ENCODE results near the gene RNF34.

RNF34 gene

DNA sequence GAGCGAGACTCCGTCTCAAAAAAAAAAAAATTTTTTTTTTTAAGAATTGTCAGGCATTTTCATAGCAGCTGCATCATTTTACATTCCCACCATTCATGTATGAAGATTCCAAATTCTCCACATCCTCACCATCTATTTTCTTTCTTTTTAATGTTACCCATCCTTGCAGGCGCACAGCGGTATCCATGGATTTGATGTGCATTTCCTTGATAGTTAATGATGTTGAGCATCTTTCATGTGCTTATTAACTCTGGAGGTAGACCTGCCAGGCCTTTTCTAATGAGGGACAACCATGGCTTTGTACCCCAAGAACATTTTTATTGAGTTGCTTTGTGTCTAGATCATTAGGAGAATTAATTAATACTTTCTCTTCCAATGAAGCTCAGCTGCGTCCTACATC is 1.6 kb upstream of the RNF34 start:
- no peak for TF ChIP-seq SIN3A (IDR thresholded peaks at IDR 0.05; ENCODE audit: borderline replicate concordance, insufficient read depth, low read length)
- TF ChIP-seq, protein P1, sequence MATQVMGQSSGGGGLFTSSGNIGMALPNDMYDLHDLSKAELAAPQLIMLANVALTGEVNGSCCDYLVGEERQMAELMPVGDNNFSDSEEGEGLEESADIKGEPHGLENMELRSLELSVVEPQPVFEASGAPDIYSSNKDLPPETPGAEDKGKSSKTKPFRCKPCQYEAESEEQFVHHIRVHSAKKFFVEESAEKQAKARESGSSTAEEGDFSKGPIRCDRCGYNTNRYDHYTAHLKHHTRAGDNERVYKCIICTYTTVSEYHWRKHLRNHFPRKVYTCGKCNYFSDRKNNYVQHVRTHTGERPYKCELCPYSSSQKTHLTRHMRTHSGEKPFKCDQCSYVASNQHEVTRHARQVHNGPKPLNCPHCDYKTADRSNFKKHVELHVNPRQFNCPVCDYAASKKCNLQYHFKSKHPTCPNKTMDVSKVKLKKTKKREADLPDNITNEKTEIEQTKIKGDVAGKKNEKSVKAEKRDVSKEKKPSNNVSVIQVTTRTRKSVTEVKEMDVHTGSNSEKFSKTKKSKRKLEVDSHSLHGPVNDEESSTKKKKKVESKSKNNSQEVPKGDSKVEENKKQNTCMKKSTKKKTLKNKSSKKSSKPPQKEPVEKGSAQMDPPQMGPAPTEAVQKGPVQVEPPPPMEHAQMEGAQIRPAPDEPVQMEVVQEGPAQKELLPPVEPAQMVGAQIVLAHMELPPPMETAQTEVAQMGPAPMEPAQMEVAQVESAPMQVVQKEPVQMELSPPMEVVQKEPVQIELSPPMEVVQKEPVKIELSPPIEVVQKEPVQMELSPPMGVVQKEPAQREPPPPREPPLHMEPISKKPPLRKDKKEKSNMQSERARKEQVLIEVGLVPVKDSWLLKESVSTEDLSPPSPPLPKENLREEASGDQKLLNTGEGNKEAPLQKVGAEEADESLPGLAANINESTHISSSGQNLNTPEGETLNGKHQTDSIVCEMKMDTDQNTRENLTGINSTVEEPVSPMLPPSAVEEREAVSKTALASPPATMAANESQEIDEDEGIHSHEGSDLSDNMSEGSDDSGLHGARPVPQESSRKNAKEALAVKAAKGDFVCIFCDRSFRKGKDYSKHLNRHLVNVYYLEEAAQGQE (IDR thresholded peaks at IDR 0.05; ENCODE audit: insufficient read depth in 1 of 2, low read depth in 2 of 2, low read length in 2 of 2), result no peak
- TF ChIP-seq POLR2AphosphoS5 (IDR thresholded peaks at IDR 0.05; ENCODE audit: low read depth, low read length), result no peak
- no peak for TF ChIP-seq TAF1 (IDR thresholded peaks at IDR 0.05; ENCODE audit: borderline replicate concordance, insufficient read depth, low read length)
- no peak for TF ChIP-seq FOXP2 (optimal IDR thresholded peaks at IDR 0.05; ENCODE audit: borderline replicate concordance, extremely low read depth, extremely low read length, insufficient read depth)

DNA sequence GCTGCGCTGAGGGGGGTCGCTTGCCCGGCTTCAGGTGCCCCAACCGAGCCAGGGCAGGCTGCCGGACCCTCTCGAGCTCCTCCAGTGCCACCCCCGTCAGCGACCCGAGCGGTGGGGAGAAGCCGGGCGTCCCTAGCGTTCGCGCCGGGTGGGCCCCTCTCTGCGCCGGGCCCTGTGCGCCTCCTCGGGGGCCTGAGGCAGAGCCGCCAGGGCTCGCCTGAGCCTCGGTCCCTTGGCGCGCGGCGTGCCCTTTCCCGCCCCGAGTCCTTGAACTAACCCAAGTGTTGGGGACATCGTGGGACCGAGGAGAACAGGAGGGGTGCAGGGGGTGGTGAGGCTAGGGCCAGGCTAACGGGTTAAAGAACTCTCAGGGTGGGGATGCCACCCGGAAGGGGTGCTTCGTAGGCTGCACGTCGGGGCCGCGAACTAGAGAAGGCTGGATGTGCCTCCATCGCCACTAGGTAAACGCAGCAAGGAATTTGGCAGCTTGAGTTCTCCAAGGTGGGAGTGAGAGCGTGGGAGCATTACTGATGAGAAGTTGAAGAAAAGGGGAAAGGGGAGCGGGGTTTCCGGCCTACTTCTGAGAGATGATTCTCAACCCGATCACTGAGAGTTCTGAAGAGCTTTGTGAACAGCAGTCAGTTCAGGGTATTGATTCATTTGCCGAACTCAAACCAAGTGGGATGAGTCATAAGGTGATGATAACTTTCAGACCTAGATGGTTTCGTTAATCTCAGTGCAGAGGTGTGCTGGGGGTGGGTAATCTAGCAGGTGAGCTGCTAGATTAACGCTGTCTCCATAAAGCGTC is 618 bp downstream of the RNF34 start:
- TF ChIP-seq POLR2AphosphoS5 (IDR thresholded peaks at IDR 0.05; ENCODE audit: low read depth, low read length) (no peak), SIN3A (IDR thresholded peaks at IDR 0.05; ENCODE audit: borderline replicate concordance, insufficient read depth, low read length) (no peak), TAF1 (IDR thresholded peaks at IDR 0.05; ENCODE audit: borderline replicate concordance, insufficient read depth, low read length) (no peak), FOXP2 (optimal IDR thresholded peaks at IDR 0.05; ENCODE audit: borderline replicate concordance, extremely low read depth, extremely low read length, insufficient read depth) (no peak)
- TF ChIP-seq, protein P1 (IDR thresholded peaks at IDR 0.05; ENCODE audit: insufficient read depth in 1 of 2, low read depth in 2 of 2, low read length in 2 of 2), result no peak

DNA sequence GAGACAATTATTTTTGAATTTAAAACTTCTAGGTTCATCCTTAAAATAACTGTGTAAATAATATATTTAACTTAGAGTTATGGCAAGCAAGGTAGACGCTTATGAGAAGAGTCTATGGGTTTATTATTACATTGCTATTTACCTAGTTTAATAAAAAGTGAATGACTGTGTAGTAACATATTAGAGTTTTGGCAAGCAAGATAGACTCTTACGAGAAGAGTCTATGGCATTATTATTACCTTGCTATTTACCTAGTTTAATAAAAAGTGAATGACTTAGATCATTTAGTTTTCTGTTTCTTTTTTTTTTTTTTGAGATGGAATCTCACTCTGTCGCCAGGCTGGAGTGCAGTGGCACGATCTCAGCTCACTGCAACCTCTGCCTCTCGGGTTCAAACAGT is 3.8 kb downstream of the RNF34 start:
- TF ChIP-seq POLR2AphosphoS5 (IDR thresholded peaks at IDR 0.05; ENCODE audit: low read depth, low read length), result no peak
- TF ChIP-seq SIN3A (IDR thresholded peaks at IDR 0.05; ENCODE audit: borderline replicate concordance, insufficient read depth, low read length), result no peak
- no peak for TF ChIP-seq TAF1 (IDR thresholded peaks at IDR 0.05; ENCODE audit: borderline replicate concordance, insufficient read depth, low read length)
- no peak for TF ChIP-seq FOXP2 (optimal IDR thresholded peaks at IDR 0.05; ENCODE audit: borderline replicate concordance, extremely low read depth, extremely low read length, insufficient read depth)
- TF ChIP-seq, protein P1 (IDR thresholded peaks at IDR 0.05; ENCODE audit: insufficient read depth in 1 of 2, low read depth in 2 of 2, low read length in 2 of 2), result no peak

DNA sequence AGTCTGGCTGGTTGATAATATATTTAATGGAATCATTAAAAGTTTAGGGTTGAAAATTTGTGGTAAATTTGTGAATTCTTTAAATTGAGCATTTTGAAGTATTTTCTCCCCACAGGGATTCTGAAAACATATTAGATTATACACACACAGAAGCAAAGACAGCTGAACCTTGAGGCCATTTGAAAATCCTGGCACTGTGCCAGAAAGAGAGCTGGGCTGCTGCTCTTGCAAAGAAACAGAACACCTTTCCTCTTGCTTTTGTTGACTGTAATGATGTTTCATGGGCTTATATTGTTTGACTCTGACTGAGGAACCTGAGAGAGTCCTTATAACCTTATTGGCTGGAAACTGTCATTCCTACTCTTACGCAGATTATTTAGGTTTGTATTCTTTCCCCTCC is 4.8 kb downstream of the RNF34 start:
- no peak for TF ChIP-seq SIN3A (IDR thresholded peaks at IDR 0.05; ENCODE audit: borderline replicate concordance, insufficient read depth, low read length)
- TF ChIP-seq FOXP2 (optimal IDR thresholded peaks at IDR 0.05; ENCODE audit: borderline replicate concordance, extremely low read depth, extremely low read length, insufficient read depth), result no peak
- TF ChIP-seq POLR2AphosphoS5 (IDR thresholded peaks at IDR 0.05; ENCODE audit: low read depth, low read length), result no peak
- TF ChIP-seq TAF1 (IDR thresholded peaks at IDR 0.05; ENCODE audit: borderline replicate concordance, insufficient read depth, low read length), result no peak
- TF ChIP-seq, protein P1 (IDR thresholded peaks at IDR 0.05; ENCODE audit: insufficient read depth in 1 of 2, low read depth in 2 of 2, low read length in 2 of 2), result no peak

Measured in PFSK-1 (cell line).